ENCODE results near the gene KCTD3. TPM values are rescaled to one million over a fixed set of nuclear protein-coding genes. Genes with fewer than 3 reads are reported as not detected.
A peak's percentile ranks its signal among the peaks of the same experiment; 100 is the strongest.

Gene KCTD3
- total and polyA plus RNA-seq, 2 donors from 2014 or later = 20.3 to 41.6 TPM

- Histone ChIP-seq H3K9me3 (ENCODE audit: control insufficient read depth in 2 of 3, insufficient read depth in 1 of 3, low read length in 3 of 3) (peaks cover 0 to 11% (median 7%) of the 10 kb centered on the region in 3 donors), H3K27me3 (ENCODE audit: control insufficient read depth, insufficient read depth, low read length) (no peaks in the 10 kb centered on the region), H3K36me3 (ENCODE audit: control insufficient read depth in 2 of 3, insufficient read depth in 3 of 3, low read length in 3 of 3) (no peaks in the 10 kb centered on the region), H3K4me1 (ENCODE audit: control insufficient read depth in 2 of 3, insufficient read depth in 2 of 3, low read depth in 1 of 3, low read length in 3 of 3) (no peaks in the 10 kb centered on the region), H3K27ac (ENCODE audit: low read depth in 2 of 2, low read length in 2 of 2) (no peak overlapping the region), H3K9ac (ENCODE audit: low read length in 3 of 3) (no peak overlapping the region), H3K4me3 (ENCODE audit: low read length in 3 of 3) (no peak overlapping the region)
- DNase-seq (no peak), FAIRE-seq (no peak)
- TF ChIP-seq CTCF (IDR thresholded peaks at IDR 0.05; ENCODE audit: borderline replicate concordance, extremely low read depth, insufficient read depth) = no peak
- intact Hi-C loops (cut with DNase I) = no loop called here
Observed at GRCh38 chr1:215545096-215545495, 22.0 kb upstream of the KCTD3 start.

DNA sequence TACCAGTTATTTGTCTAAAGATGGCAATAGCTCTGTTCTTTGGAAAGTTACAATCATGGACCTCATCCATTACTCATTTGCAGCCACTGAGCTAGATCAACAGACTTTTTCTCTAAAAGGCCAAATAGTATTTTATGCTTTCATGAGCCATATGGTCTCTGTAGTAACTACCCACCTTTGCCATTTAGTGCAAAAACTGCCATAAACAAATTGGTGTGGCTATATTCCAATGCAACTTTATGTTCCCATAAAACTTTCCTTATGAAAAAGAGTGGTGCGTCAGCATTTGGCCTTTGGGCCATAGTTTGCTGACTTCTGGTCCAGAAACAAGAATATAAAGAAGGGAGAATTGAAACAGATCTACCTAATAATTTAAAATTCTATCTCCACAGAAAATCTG, 20.1 kb upstream of the KCTD3 start:
- peaks cover 0 to 11% (median 7%) of the 10 kb centered on the region in 3 donors for H3K9me3 ChIP-seq (ENCODE audit: control insufficient read depth in 2 of 3, insufficient read depth in 1 of 3, low read length in 3 of 3)
- H3K27ac ChIP-seq (ENCODE audit: low read depth in 2 of 2, low read length in 2 of 2) = no peak overlapping the region
- DNase-seq (peak in 2 of 5 donors; percentile 38 to 61), FAIRE-seq (no peak)
- no peaks in the 10 kb centered on the region for H3K27me3 ChIP-seq (ENCODE audit: control insufficient read depth, insufficient read depth, low read length)
- TF ChIP-seq CTCF (IDR thresholded peaks at IDR 0.05; ENCODE audit: borderline replicate concordance, extremely low read depth, insufficient read depth) = no peak
- no peak overlapping the region for H3K9ac ChIP-seq (ENCODE audit: low read length in 3 of 3)
- H3K36me3 ChIP-seq (ENCODE audit: control insufficient read depth in 2 of 3, insufficient read depth in 3 of 3, low read length in 3 of 3) = no peaks in the 10 kb centered on the region
- no peak overlapping the region for H3K4me3 ChIP-seq (ENCODE audit: low read length in 3 of 3)
- intact Hi-C loops (cut with DNase I) = no loop called here
- H3K4me1 ChIP-seq (ENCODE audit: control insufficient read depth in 2 of 3, insufficient read depth in 2 of 3, low read depth in 1 of 3, low read length in 3 of 3) = no peaks in the 10 kb centered on the region

DNA sequence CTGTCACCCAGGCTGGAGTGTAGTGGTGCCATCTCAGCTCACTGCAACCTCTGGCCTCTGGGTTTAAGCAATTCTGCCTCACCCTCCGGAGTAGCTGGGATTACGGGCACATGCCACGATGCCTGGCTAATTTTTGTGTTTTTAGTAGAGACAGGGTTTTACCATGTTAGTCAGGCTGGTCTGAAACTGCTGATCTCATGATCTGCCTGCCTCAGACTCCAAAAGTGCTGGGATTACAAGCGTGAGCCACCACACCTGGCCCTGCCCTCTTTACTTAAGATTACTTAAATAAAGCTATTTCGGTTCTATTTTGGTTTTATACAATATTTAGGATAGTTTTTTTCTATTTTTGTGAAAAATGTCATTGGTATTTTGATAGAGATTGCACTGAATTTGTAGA, 15.3 kb upstream of the KCTD3 start:
- Histone ChIP-seq H3K9me3 (ENCODE audit: control insufficient read depth in 2 of 3, insufficient read depth in 1 of 3, low read length in 3 of 3) (no peaks in the 10 kb centered on the region), H3K9ac (ENCODE audit: low read length in 3 of 3) (no peak overlapping the region), H3K4me1 (ENCODE audit: control insufficient read depth in 2 of 3, insufficient read depth in 2 of 3, low read depth in 1 of 3, low read length in 3 of 3) (no peaks in the 10 kb centered on the region), H3K36me3 (ENCODE audit: control insufficient read depth in 2 of 3, insufficient read depth in 3 of 3, low read length in 3 of 3) (no peaks in the 10 kb centered on the region), H3K27me3 (ENCODE audit: control insufficient read depth, insufficient read depth, low read length) (no peaks in the 10 kb centered on the region), H3K4me3 (ENCODE audit: low read length in 3 of 3) (no peak overlapping the region), H3K27ac (ENCODE audit: low read depth in 2 of 2, low read length in 2 of 2) (no peak overlapping the region)
- intact Hi-C loops (cut with DNase I) = no loop called here
- no peak for TF ChIP-seq CTCF (IDR thresholded peaks at IDR 0.05; ENCODE audit: borderline replicate concordance, extremely low read depth, insufficient read depth)
- FAIRE-seq (no peak), DNase-seq (no peak)

GRCh38 chr1:215554865-215555264, 12.2 kb upstream of the KCTD3 start:
- FAIRE-seq (no peak), DNase-seq (no peak)
- no peak overlapping the region for H3K4me3 ChIP-seq (ENCODE audit: low read length in 3 of 3)
- H3K9me3 ChIP-seq (ENCODE audit: control insufficient read depth in 2 of 3, insufficient read depth in 1 of 3, low read length in 3 of 3) = no peaks in the 10 kb centered on the region
- no peak for TF ChIP-seq CTCF (IDR thresholded peaks at IDR 0.05; ENCODE audit: borderline replicate concordance, extremely low read depth, insufficient read depth)
- intact Hi-C loops (cut with DNase I) = no loop called here
- H3K9ac ChIP-seq (ENCODE audit: low read length in 3 of 3) = no peak overlapping the region
- no peak overlapping the region for H3K27ac ChIP-seq (ENCODE audit: low read depth in 2 of 2, low read length in 2 of 2)
- no peaks in the 10 kb centered on the region for H3K4me1 ChIP-seq (ENCODE audit: control insufficient read depth in 2 of 3, insufficient read depth in 2 of 3, low read depth in 1 of 3, low read length in 3 of 3)
- H3K27me3 ChIP-seq (ENCODE audit: control insufficient read depth, insufficient read depth, low read length) = no peaks in the 10 kb centered on the region
- no peaks in the 10 kb centered on the region for H3K36me3 ChIP-seq (ENCODE audit: control insufficient read depth in 2 of 3, insufficient read depth in 3 of 3, low read length in 3 of 3)

Data from kidney (tissue), 14 donors.